Measurements from ENCODE around the gene DGKZ.
A peak's percentile ranks its signal among the peaks of the same experiment; 100 is the strongest.

The DGKZ gene

DNA sequence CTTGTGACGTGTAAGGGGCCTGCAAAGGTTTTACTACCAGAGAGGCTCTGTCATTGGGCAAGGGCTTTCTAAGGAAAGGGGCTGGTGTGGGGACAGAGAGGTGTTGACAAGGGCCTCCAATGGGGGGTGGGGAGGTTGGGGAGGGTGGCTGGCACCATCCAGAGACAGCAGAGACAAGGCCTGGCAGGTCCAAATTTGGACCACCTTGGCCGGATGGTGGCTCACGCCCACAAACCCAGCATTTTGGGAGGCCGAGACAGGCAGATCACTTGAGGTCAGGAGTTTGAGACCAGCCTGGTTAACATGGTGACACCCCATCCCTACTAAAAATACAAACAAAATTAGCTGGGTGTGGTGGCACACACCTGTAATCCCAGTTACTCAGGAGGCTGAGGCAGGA is 46.5 kb downstream of the DGKZ start:
- DNase-seq (ENCODE audit: low read depth): no peak

GRCh38 chr11:46397526-46397925 is 50.3 kb downstream of the DGKZ start:
- no peak for DNase-seq (ENCODE audit: low read depth)

- no peak for DNase-seq (ENCODE audit: low read depth)
Measured at GRCh38 chr11:46402957-46403902, 56.0 kb downstream of the DGKZ start.

DNA sequence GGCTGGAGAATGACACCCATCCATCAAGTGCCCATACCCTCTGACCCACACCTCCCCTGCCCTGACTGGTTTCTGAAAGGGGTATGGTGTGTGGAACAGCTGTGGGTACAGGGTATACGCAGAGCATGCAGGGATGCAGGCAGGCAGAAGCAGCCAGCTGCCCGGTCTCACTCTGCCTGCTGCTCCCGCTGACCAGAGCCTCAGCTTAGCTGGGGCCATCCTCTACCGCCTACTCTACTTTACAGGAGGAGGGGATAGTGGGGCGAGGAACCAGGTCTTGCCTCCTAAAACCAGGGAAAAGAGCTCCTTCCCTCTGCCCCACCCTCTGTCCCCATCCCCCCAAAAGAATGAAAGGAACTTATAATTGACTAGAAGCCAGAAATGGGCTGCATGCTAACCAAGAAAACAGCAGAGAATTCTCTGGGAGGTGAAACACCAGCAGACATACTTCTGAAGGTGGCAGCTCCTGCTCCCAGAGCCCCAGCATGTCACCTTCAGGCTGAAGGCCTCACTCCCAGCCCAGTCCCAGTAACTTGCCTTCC is 57.3 kb downstream of the DGKZ start:
- DNase-seq (ENCODE audit: low read depth): no peak

- DNase-seq (ENCODE audit: low read depth): no peak
Measured at GRCh38 chr11:46407635-46408034, 60.4 kb downstream of the DGKZ start.

- DNase-seq (ENCODE audit: low read depth): no peak
Measured at GRCh38 chr11:46408407-46408986, 61.2 kb downstream of the DGKZ start.

- DNase-seq (ENCODE audit: low read depth): no peak
Measured at GRCh38 chr11:46410021-46410420, 62.8 kb downstream of the DGKZ start.

- DNase-seq (ENCODE audit: low read depth): no peak
Measured at GRCh38 chr11:46413760-46414465, 66.7 kb downstream of the DGKZ start.

- no peak for DNase-seq (ENCODE audit: low read depth)
Measured at GRCh38 chr11:46414466-46414796, 67.2 kb downstream of the DGKZ start.

GRCh38 chr11:46414879-46415278 is 67.6 kb downstream of the DGKZ start:
- DNase-seq (ENCODE audit: low read depth): no peak

DNA sequence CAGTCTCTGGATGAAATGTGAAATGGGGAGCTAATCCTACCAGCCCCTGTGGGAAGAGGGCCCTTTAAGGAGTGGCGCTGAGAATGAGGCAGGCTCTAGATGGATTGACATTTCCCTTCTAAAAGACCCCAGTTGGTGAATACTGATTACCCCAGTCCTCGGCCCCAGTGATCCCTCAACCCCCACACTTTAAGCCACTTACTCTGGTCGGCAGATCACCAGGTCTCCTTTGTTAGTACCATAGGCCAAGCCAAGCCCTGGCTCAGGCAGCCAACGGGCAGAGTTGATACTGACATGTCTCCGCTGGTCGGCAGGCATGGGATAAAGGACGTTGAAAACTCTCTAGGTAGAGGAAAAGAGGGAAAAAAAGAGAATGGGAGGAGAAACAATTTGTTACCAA is 70.4 kb downstream of the DGKZ start:
- DNase-seq (ENCODE audit: low read depth): no peak

GRCh38 chr11:46418751-46419150 is 71.5 kb downstream of the DGKZ start:
- DNase-seq (ENCODE audit: low read depth): no peak

- DNase-seq (ENCODE audit: low read depth): no peak
Measured at GRCh38 chr11:46420513-46420912, 73.2 kb downstream of the DGKZ start.

GRCh38 chr11:46421257-46421880 is 74.1 kb downstream of the DGKZ start:
- no peak for DNase-seq (ENCODE audit: low read depth)

- DNase-seq (ENCODE audit: low read depth): no peak
Measured at GRCh38 chr11:46422588-46422987, 75.3 kb downstream of the DGKZ start.

- no peak for DNase-seq (ENCODE audit: low read depth)
Measured at GRCh38 chr11:46426233-46426991, 79.1 kb downstream of the DGKZ start.

GRCh38 chr11:46427364-46427763 is 80.1 kb downstream of the DGKZ start:
- no peak for DNase-seq (ENCODE audit: low read depth)

DNA sequence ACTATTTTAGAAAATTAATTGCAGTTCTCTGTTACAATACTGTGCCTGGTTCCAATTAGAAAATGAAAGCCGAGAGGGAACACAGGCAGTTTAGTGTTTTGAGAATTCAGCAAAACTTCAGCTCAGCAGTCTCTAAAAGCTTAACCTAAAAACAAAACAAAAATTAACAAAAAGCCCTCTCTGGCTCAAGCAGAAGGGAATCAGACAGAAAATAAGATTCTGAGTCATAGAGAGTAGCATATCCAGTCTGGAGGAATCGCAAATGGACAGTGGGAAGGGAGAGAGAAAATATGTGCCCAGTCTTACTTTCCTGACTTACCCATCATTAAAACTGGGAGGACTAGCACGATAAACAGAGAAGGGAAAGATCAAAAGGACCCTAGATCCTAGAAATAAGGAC is 82.5 kb downstream of the DGKZ start:
- peak; percentile 39 for DNase-seq (ENCODE audit: low read depth)

Measured in fibroblast of gingiva (primary cell).